ENCODE measurements around the gene CAPZA2.
A peak's percentile ranks its signal among the peaks of the same experiment; 100 is the strongest.

CAPZA2 gene

DNA sequence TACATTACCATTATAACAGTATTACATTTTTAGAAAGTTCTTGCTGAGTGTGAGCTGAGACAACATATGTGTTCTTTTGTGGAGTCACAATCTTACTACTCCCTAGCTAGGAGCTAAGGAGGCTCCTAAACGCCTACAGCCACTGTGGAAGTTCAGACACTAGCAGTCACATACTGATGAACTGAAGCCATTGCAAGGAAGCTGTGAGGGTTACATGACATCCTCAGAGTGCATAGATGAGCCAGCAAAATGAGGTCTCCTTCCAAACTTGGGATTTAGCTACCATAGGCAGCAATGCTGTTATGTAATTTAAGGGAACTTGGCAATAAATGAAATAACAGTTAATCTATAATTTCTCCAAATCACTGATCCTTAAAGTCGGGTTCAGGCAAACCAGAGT lies 80.1 kb downstream of the CAPZA2 start:
- H3K9me3 ChIP-seq: no peaks in the 10 kb centered on the region
- H3K4me3 ChIP-seq: no peak overlapping the region
- H3K27me3 ChIP-seq: no peaks in the 10 kb centered on the region
- intact Hi-C loops (cut with DNase I; ENCODE audit: low total_unique reads): no loop called here
- H3K36me3 ChIP-seq: no peaks in the 10 kb centered on the region
- DNase-seq: no peak
- TF ChIP-seq, protein P1, sequence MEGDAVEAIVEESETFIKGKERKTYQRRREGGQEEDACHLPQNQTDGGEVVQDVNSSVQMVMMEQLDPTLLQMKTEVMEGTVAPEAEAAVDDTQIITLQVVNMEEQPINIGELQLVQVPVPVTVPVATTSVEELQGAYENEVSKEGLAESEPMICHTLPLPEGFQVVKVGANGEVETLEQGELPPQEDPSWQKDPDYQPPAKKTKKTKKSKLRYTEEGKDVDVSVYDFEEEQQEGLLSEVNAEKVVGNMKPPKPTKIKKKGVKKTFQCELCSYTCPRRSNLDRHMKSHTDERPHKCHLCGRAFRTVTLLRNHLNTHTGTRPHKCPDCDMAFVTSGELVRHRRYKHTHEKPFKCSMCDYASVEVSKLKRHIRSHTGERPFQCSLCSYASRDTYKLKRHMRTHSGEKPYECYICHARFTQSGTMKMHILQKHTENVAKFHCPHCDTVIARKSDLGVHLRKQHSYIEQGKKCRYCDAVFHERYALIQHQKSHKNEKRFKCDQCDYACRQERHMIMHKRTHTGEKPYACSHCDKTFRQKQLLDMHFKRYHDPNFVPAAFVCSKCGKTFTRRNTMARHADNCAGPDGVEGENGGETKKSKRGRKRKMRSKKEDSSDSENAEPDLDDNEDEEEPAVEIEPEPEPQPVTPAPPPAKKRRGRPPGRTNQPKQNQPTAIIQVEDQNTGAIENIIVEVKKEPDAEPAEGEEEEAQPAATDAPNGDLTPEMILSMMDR (IDR thresholded peaks at IDR 0.05): no peak
- no peak overlapping the region for H3K27ac ChIP-seq
- no peaks in the 10 kb centered on the region for H3K4me1 ChIP-seq

GRCh38 chr7:116948934-116949333 lies 86.5 kb downstream of the CAPZA2 start:
- H3K4me3 ChIP-seq: no peak overlapping the region
- H3K27ac ChIP-seq: no peak overlapping the region
- no peaks in the 10 kb centered on the region for H3K36me3 ChIP-seq
- intact Hi-C loops (cut with DNase I; ENCODE audit: low total_unique reads): no loop called here
- H3K9me3 ChIP-seq: no peaks in the 10 kb centered on the region
- H3K27me3 ChIP-seq: no peaks in the 10 kb centered on the region
- no peak for DNase-seq
- TF ChIP-seq, protein P1 (IDR thresholded peaks at IDR 0.05): no peak
- peaks cover 0 to 26% (median 3%) of the 10 kb centered on the region in 4 donors for H3K4me1 ChIP-seq

GRCh38 chr7:116949941-116950801 lies 87.8 kb downstream of the CAPZA2 start:
- Histone ChIP-seq H3K9me3 (no peaks in the 10 kb centered on the region), H3K36me3 (no peaks in the 10 kb centered on the region), H3K27me3 (no peaks in the 10 kb centered on the region), H3K4me1 (peaks cover 0 to 31% (median 5%) of the 10 kb centered on the region in 4 donors), H3K4me3 (no peak overlapping the region), H3K27ac (no peak overlapping the region)
- DNase-seq: no peak
- TF ChIP-seq, protein P1 (IDR thresholded peaks at IDR 0.05): no peak
- intact Hi-C loops (cut with DNase I; ENCODE audit: low total_unique reads): no loop called here

- no peak for DNase-seq
- no peak overlapping the region for H3K27ac ChIP-seq
- no peaks in the 10 kb centered on the region for H3K27me3 ChIP-seq
- H3K4me1 ChIP-seq: peaks cover 0 to 38% (median 11%) of the 10 kb centered on the region in 4 donors
- H3K36me3 ChIP-seq: no peaks in the 10 kb centered on the region
- intact Hi-C loops (cut with DNase I; ENCODE audit: low total_unique reads): no loop called here
- H3K9me3 ChIP-seq: no peaks in the 10 kb centered on the region
- no peak overlapping the region for H3K4me3 ChIP-seq
- TF ChIP-seq, protein P1 (IDR thresholded peaks at IDR 0.05): no peak
Observed at GRCh38 chr7:116950889-116951351, 88.5 kb downstream of the CAPZA2 start.

GRCh38 chr7:116951366-116952292 lies 89.2 kb downstream of the CAPZA2 start:
- no peak overlapping the region for H3K4me3 ChIP-seq
- peaks cover 0 to 45% (median 18%) of the 10 kb centered on the region in 4 donors for H3K4me1 ChIP-seq
- DNase-seq: no peak
- H3K9me3 ChIP-seq: no peaks in the 10 kb centered on the region
- intact Hi-C loops (cut with DNase I; ENCODE audit: low total_unique reads): no loop called here
- no peaks in the 10 kb centered on the region for H3K27me3 ChIP-seq
- no peaks in the 10 kb centered on the region for H3K36me3 ChIP-seq
- peak overlapping the region; percentile 100 for H3K27ac ChIP-seq
- TF ChIP-seq, protein P1 (IDR thresholded peaks at IDR 0.05): no peak
